Fibroblast of mammary gland (primary cell): ENCODE results near the gene KRT20.

Source experiments
- DNase-seq: peaks from one replicate; pipeline ENCODE4 v3.0.0-alpha.2; 2010; ENCODE audit warnings: low read depth
- H3K4me3 ChIP-seq: 2 replicates; pipeline ENCODE4 v1.5.1; 2011; ENCODE audit warnings: low read depth, mild to moderate bottlenecking, low read length, moderate library complexity; ENCODE audit not compliant: control insufficient read depth
- CTCF ChIP-seq: conservative IDR thresholded peaks from 2 replicates; pipeline ENCODE4 v1.5.1; 2011; ENCODE audit warnings: low read depth, low read length, inconsistent platforms; ENCODE audit not compliant: control insufficient read depth, insufficient read depth

Gene KRT20

GRCh38 chr17:40857535-40857934 lies 27.5 kb downstream of the KRT20 start:
- H3K4me3 ChIP-seq = no peak overlapping the region
- no peak for TF ChIP-seq CTCF
- DNase-seq = peak; percentile 82

GRCh38 chr17:40854175-40854814 lies 30.7 kb downstream of the KRT20 start:
- H3K4me3 ChIP-seq = no peak overlapping the region
- TF ChIP-seq CTCF = no peak
- DNase-seq = peak; percentile 97

DNA sequence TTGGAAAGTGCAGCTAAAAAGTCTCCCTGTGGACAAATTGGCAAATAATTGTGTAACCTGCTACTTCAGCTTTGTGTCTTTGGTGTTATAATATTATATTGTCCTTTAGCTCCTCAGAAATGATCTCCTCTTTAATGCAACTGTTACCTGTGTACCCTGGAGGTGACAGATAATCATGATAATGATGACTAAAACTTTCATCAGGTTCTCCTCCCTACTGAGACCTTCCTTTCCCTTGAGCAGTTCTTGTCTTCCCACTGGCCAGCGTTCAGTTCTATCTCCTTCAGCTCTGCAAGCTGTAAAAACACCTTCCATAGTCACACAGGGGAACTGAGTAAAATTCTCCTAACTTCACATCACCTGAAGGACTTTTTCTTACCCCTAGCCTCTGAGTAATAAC lies 32.7 kb downstream of the KRT20 start:
- no peak overlapping the region for H3K4me3 ChIP-seq
- no peak for TF ChIP-seq CTCF
- DNase-seq = no peak

DNA sequence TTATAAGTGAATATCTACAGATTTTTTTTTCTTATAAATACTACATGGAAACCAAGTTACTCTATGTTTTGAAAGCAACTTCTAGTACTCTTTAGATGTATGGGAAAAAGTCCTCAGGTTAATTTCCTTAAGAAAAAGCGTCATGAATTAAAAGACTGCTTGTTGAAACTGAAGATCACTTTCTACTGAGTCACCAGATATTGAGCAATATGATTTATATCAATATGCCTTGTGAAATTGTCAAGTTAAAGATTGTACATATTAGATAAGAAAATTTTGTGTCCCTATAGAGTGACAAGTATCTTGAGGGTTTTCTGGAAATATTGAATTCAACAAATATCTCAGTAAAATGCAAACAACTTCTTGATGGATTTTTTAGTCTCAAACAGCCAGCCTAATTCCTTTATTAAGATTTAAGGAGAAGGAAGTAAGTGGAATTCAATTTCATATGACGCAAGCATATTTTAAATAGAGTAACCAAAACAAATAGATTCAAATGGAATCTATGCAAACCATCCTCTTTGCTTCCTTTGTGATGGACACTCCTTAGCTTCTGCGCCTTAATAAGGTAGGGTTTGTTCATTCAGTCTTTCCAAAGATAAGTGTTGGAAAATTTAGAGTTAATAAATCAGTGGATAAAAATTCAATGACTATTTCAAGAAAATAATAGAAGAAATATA lies 34.6 kb downstream of the KRT20 start:
- no peak overlapping the region for H3K4me3 ChIP-seq
- no peak for TF ChIP-seq CTCF
- DNase-seq = peak; percentile 57

GRCh38 chr17:40849723-40850122 lies 35.3 kb downstream of the KRT20 start:
- DNase-seq = no peak
- no peak overlapping the region for H3K4me3 ChIP-seq
- TF ChIP-seq CTCF = no peak

DNA sequence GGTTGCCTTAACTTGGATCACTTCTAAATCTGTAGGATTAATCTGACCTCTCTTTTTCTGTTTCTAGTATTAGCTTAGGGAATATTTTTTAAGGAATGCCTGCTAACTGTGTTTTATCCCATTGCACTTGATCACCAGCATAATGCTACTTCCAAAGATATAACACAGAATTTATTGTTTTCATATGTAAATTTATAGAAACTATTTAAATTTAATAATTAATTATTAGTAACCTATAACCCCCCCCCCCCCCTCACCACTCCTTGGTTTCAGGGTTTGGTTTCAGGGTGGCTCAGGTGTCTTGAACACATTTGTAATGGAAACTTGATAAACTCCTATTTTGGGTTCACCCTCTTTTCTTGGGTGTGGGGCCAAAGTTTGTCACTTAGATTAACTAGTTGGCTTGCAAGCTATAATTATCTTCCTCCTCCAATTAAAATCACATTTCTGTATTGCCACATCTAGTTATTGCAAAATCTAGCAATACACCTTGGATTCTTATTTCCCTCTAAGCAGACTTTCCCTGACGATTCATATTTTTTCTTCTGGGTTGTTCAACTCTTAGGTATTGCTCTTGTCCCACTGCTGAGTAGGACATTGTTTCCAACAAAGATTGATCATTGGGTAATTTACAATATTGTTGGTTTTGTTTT lies 36.3 kb downstream of the KRT20 start:
- no peak for DNase-seq
- no peak for TF ChIP-seq CTCF
- no peak overlapping the region for H3K4me3 ChIP-seq
